DND-41 (cell line): ENCODE measurements around the gene DISC1.

Experiments used
- EZH2 ChIP-seq: IDR thresholded peaks from 3 replicates; pipeline ENCODE4 v1.6.1; 2012; ENCODE audit warnings: borderline replicate concordance, low read depth, mild to moderate bottlenecking, moderate library complexity, low read length, inconsistent platforms; ENCODE audit not compliant: severe bottlenecking
- TF ChIP-seq, protein P1 (sequence below): IDR thresholded peaks from 2 replicates; pipeline ENCODE4 v1.5.1; 2012; ENCODE audit warnings: borderline replicate concordance, low read length, moderate library complexity, mild to moderate bottlenecking; ENCODE audit not compliant: poor library complexity, severe bottlenecking; ENCODE audit errors: extremely low read depth

DNA sequence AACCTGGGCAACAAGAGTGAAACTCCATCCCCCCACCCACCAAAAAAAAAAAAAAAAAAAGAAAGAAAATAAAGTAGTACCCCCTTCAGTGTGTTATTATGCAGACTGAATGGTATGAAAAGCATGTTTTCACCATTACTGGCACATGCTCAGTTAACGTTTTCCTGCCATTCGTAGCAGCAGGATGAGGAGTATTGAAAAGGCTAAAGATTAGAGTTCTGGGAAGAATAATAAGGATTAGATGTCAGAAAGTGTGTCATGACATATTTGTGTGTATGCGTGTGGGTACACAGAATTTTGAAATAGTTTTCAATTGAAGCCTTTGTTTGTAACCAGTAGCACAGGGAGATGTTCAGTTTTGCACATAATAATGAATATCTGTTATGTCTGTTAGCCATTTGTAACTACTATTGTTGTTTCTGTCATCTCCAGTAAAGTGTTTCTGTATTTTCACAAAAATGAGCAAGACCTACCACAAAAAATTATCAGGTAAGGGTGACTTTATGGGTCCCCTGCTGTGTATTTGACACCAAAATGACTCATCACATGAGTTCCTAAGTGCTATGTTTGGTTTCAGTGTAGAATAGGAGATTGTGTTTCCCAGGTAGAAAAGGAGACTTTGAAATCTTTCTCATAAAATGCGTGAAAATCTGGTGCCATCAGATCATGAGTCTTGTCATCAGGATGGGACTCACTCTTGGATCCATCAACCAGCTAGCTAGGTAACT lies 358.9 kb downstream of the DISC1 start:
- TF ChIP-seq EZH2 = no peak
- TF ChIP-seq, protein P1, sequence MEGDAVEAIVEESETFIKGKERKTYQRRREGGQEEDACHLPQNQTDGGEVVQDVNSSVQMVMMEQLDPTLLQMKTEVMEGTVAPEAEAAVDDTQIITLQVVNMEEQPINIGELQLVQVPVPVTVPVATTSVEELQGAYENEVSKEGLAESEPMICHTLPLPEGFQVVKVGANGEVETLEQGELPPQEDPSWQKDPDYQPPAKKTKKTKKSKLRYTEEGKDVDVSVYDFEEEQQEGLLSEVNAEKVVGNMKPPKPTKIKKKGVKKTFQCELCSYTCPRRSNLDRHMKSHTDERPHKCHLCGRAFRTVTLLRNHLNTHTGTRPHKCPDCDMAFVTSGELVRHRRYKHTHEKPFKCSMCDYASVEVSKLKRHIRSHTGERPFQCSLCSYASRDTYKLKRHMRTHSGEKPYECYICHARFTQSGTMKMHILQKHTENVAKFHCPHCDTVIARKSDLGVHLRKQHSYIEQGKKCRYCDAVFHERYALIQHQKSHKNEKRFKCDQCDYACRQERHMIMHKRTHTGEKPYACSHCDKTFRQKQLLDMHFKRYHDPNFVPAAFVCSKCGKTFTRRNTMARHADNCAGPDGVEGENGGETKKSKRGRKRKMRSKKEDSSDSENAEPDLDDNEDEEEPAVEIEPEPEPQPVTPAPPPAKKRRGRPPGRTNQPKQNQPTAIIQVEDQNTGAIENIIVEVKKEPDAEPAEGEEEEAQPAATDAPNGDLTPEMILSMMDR = no peak
